ENCODE data around the gene GAN.
A peak's percentile ranks its signal among the peaks of the same experiment; 100 is the strongest.

DNA sequence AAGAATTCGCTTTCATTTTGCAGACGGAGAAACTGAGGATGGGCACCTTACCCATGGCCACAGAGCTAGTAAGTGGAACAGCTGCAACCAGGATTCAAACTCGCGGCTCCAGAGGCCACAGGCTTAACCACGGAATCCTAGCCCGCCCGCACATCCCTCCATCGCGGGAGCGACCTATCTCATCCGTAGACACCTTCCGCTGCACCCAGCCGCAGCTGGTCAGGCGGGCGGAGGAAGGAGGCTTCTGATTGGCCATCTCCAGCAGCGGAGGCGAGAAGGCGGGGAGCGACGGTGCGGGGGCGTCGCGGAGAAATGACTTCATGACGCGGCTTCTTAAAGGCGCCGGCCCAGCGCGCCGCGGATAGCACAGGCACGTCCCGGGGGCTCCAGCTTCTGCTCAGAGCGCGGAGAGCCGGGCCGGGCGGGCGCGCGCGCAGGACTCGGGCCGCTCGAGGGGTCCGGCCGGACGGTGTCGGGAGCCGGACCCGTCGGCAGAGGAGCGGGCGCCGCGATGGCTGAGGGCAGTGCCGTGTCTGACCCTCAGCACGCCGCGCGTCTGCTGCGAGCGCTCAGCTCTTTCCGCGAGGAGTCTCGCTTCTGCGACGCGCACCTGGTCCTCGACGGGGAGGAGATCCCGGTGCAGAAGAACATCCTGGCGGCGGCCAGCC is at the start of gene GAN:
- TF ChIP-seq, protein P1, sequence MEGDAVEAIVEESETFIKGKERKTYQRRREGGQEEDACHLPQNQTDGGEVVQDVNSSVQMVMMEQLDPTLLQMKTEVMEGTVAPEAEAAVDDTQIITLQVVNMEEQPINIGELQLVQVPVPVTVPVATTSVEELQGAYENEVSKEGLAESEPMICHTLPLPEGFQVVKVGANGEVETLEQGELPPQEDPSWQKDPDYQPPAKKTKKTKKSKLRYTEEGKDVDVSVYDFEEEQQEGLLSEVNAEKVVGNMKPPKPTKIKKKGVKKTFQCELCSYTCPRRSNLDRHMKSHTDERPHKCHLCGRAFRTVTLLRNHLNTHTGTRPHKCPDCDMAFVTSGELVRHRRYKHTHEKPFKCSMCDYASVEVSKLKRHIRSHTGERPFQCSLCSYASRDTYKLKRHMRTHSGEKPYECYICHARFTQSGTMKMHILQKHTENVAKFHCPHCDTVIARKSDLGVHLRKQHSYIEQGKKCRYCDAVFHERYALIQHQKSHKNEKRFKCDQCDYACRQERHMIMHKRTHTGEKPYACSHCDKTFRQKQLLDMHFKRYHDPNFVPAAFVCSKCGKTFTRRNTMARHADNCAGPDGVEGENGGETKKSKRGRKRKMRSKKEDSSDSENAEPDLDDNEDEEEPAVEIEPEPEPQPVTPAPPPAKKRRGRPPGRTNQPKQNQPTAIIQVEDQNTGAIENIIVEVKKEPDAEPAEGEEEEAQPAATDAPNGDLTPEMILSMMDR (IDR thresholded peaks at IDR 0.05; ENCODE audit: insufficient read depth, low read length): no peak
- TF ChIP-seq POLR2AphosphoS5 (IDR thresholded peaks at IDR 0.05; ENCODE audit: low read depth): peak; percentile 29; the same call in 1 of the 2 replicates
- no peak for TF ChIP-seq SPI1 (IDR thresholded peaks at IDR 0.05; ENCODE audit: borderline replicate concordance, low read depth)

All from HL-60 (cell line).